ENCODE results near the gene SSBP3.

GRCh38 chr1:54371038-54371941 lies 34.9 kb downstream of the SSBP3 start:
- TF ChIP-seq CTCF (IDR thresholded peaks at IDR 0.05) (no peak), POLR2A (IDR thresholded peaks at IDR 0.05) (no peak)

Data from breast epithelium (tissue), 3 donors.